ENCODE results near the gene PHOSPHO1.
A peak's percentile ranks its signal among the peaks of the same experiment; 100 is the strongest.

Gene PHOSPHO1

DNA sequence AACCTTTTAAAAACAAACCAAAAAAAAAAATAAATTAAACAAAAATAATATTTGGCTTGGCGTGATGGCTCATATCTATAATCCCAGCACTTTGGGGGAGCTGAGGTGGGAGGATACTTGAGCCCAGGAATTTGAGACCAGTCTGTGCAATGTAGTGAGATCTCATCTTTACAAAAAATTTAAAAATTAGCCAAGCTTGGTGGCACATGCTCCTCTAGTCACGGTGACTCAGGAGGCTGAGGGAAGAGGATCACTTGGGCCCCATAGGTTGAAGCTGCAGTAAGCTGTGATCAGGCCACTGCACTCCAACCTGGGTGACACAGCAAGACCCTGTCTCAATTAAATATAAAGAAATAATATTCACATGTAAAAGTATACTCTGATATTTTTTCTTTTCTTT lies 32.4 kb downstream of the PHOSPHO1 start:
- TF ChIP-seq, protein P1, sequence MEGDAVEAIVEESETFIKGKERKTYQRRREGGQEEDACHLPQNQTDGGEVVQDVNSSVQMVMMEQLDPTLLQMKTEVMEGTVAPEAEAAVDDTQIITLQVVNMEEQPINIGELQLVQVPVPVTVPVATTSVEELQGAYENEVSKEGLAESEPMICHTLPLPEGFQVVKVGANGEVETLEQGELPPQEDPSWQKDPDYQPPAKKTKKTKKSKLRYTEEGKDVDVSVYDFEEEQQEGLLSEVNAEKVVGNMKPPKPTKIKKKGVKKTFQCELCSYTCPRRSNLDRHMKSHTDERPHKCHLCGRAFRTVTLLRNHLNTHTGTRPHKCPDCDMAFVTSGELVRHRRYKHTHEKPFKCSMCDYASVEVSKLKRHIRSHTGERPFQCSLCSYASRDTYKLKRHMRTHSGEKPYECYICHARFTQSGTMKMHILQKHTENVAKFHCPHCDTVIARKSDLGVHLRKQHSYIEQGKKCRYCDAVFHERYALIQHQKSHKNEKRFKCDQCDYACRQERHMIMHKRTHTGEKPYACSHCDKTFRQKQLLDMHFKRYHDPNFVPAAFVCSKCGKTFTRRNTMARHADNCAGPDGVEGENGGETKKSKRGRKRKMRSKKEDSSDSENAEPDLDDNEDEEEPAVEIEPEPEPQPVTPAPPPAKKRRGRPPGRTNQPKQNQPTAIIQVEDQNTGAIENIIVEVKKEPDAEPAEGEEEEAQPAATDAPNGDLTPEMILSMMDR (IDR thresholded peaks at IDR 0.05) = no peak

DNA sequence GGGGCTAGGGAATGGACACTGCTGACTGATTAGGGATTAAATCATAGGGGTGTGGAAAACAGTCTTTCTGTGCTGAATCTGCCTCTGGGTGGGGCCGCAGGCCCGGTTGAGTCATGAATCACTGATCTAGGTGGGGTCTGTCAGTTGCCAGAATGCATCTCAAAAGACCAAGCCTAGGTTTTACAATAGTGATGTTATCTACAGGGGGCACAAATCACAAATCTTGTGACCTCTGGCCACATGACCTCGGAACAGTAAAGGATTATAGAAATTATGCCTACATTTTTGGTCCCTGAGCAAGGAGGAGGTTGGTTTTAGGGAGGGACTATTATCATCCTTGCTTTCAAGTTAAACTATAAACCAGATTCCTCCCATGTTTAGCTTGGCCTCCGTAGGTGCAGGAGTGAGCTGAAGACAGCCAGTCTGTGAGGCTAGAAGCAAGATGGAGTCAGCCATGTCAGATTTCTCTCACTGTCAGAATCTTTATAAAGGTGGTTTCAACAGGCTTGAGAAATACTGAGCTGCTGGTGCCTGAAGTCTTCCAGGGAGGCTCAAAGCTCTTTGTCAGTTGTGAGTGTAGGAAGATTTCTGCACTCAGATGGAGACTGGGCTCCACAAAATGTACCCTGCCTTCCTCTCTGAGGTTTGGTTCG lies 33.1 kb downstream of the PHOSPHO1 start:
- TF ChIP-seq, protein P1 (IDR thresholded peaks at IDR 0.05) = no peak

DNA sequence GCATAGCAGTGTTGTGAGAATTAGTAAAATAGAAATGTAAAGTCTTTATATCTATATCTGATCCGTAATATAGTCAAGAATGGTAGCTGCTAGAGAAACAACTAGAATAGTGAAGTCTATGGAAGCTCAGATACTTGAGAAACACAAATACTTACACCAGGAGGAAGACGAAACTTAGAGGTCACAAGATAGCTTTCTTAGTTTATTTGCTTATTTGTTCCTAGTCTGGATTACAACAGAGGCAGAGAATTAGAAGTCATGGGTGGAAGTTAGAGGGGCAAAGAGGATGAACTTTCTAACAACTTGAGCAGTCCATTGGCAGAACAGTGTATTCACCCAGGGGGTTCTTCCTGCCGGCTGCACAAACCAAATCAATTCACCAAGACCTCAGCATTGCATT lies 34.1 kb downstream of the PHOSPHO1 start:
- TF ChIP-seq, protein P1 (IDR thresholded peaks at IDR 0.05) = no peak

DNA sequence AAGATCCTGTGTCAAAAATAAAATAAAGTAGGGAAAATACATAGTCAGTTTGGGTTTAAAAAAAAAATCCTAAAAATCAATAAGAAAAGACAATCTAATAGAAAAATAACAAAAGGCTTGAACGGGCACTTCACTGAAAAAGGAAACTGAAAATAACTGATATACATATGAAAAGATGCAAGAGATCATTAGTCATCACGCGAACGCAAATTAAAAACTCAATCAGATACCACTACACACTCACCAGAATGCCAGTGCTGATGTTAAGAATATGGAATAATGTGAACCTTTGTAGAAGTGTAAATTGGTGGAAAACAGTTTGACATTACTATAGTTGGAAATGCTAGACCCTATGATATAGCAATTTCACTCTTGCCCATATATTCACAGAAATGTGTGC lies 34.8 kb downstream of the PHOSPHO1 start:
- TF ChIP-seq, protein P1 (IDR thresholded peaks at IDR 0.05) = no peak

DNA sequence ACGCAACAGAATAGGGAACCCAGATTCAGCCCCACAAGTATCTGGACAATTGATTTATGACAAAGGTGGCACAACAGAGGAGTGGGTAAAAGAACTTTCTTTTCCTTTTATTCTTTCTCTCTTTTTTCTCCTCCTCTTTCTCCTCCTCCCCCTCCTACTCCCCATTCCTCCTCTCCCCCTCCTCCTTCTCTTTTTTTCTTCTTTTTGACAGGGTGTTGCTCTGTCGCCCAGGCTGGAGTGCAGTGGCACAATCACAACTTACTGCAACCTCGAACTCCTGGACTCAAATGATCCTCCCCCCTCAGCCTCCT lies 36.3 kb downstream of the PHOSPHO1 start:
- TF ChIP-seq, protein P1 (IDR thresholded peaks at IDR 0.05) = no peak

DNA sequence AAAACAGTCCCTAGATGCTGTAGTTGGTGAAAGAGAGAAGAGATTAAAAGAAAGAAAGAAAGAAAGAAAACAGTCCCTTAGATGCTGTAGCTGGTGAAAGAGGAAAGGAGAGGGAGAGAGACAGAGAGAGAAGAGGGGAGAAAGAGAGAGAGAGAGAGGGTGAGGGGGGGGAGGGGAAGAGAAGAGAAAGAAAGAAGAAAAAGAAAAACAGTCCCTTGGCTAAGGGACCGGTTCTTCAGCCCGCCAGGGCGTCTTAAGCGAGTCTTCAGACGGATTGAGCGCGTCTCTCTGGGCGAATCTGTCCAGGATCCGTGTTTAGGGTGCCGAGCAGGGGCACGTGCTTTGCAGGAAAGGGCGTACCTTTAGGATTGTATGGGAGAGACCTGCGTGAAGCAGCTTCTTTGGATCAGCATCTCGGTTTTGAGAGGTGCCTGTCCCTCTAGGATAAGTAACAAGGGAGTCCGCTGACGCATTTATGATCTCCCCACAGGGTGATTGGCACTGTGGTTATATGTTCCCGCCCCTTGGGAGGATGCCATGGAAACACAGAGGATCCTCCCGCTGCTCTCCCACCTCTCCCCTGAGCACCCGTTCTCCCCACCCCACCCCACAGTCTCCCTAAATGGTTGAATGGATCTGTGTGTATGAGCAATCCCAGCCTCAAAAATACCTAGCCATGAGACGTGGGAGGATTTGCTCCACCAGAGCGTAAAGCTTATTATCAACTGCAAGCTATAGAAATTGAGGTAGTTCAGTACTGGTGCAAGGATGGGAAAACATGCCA lies 36.9 kb downstream of the PHOSPHO1 start:
- TF ChIP-seq, protein P1 (IDR thresholded peaks at IDR 0.05) = no peak

DNA sequence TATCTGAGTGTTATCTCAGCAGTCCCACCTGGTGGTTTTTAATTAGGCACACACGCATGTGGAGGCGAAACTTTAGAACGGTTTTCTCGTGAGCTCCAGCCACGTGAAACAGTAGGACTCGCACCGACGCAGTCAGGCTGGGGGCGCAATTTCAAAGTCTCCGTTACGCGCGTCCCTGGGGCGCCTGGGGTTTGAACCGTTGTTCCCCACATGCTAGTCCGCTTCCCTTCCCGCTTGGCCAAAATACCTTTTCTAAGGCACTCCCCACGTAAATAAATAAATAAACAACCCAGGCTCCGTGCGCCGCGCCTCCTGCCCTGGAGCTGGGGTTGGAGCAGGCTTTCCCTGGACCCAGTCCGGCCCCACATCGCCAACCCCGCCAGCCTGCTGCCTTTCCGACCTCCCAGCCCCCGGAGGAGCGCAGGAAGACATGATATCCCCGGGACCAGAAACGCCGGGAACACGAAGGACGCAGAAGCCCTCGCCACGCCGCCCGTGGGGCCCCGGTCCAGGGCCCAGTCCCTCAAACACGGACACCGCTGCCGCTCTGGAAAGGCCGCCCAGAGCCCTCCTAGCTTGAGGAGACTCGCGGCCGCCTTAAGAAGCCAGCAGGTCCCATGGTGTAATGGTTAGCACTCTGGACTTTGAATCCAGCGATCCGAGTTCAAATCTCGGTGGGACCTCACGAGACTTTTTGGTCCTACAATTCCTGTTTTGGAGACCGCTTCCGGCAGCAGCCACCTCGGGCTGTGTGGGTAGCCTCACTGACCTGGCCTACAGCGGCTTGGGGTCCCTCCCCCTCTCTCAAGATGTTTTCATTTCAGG lies 38.5 kb downstream of the PHOSPHO1 start:
- TF ChIP-seq, protein P1 (IDR thresholded peaks at IDR 0.05) = peak; percentile 35; the same call in 1 of the 2 replicates

Measured in LNCAP (cell line).